Parathyroid adenoma (tissue), 2 donors: ENCODE data around the gene MEX3C.

Experiments used
- H2AFZ ChIP-seq: fragments of 300-600 bp; sonication (generic); one replicate; pipeline ENCODE4 v1.7.0; 2017; ENCODE audit warnings: antibody characterized with exemption, mild to moderate bottlenecking
- H3K27ac ChIP-seq: fragments of 300-600 bp; sonication (generic); one replicate; pipeline ENCODE4 v1.7.0; 2017
- H3K27me3 ChIP-seq: fragments of 300-600 bp; sonication (generic); one replicate; pipeline ENCODE4 v1.7.0; 2017; ENCODE audit warnings: low read length; ENCODE audit not compliant: control insufficient read depth, insufficient read depth
- H3K36me3 ChIP-seq: fragments of 300-600 bp; sonication (generic); one replicate; pipeline ENCODE4 v1.7.0; 2017; ENCODE audit warnings: low read length; ENCODE audit not compliant: control insufficient read depth, insufficient read depth
- H3K4me1 ChIP-seq: fragments of 300-600 bp; sonication (generic); one replicate; pipeline ENCODE4 v1.7.0; 2017; ENCODE audit warnings: control low read depth
- H3K4me2 ChIP-seq: fragments of 300-600 bp; sonication (generic); one replicate; pipeline ENCODE4 v1.7.0; 2017; ENCODE audit warnings: low read length
- H3K4me3 ChIP-seq: fragments of 300-600 bp; sonication (generic); one replicate; pipeline ENCODE4 v1.7.0; 2017; ENCODE audit warnings: low read depth, low read length
- H3K79me2 ChIP-seq: fragments of 300-600 bp; sonication (generic); one replicate; pipeline ENCODE4 v1.7.0; 2017; ENCODE audit warnings: control low read depth
- H3K9ac ChIP-seq: fragments of 300-600 bp; sonication (generic); one replicate; pipeline ENCODE4 v1.7.0; 2017; ENCODE audit warnings: mild to moderate bottlenecking
- H3K9me3 ChIP-seq: fragments of 300-600 bp; sonication (generic); one replicate; pipeline ENCODE4 v1.7.0; 2017; ENCODE audit warnings: low read length; ENCODE audit not compliant: control insufficient read depth
- TF ChIP-seq, protein P1 (sequence below): fragments of 300-600 bp; sonication (generic); IDR thresholded peaks from one replicate; pipeline ENCODE4 v1.7.0; 2017; ENCODE audit warnings: antibody characterized with exemption, mild to moderate bottlenecking
- donor health status: primary hyperparathyroidism.

The MEX3C gene

DNA sequence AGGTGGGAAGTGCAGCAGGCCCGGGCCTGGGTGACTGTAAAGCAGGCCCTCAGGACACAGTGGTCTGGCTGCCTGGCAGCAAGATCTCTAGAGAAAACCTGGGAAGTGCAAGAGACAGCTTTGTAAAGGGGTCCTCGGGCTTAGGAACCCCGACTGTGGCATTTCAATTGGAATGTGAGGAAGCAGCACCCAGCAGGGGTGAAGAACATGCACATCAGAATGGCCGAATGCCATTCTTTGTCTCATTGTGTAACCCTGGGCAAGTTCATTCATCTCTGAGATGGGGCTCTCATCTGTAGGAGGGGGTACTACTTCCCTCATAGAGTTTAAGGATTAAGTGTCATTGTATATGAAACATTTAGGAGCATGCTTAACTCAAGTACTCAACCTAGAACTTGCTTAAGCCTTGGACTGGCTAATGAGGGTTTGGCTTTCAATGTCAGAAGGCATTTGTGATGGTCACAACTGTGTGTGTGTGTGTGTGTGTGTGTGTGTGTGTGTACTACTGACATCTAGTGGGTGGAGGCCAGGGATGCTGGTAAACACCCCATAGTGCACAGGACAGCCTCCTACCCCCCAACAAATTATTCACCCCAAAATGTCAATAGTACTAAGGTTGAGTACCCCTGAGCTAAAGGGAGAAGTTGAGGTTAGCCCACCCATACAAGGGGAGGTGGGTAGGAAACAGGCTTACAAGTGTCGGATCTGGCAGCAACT is 29.3 kb downstream of the MEX3C start:
- Histone ChIP-seq H3K36me3 (no peaks in the 10 kb centered on the region), H3K4me1 (no peaks in the 10 kb centered on the region), H2AFZ (no peak overlapping the region), H3K27ac (no peak overlapping the region), H3K79me2 (no peaks in the 10 kb centered on the region), H3K9me3 (no peaks in the 10 kb centered on the region), H3K9ac (no peak overlapping the region), H3K4me2 (no peak overlapping the region), H3K4me3 (no peak overlapping the region), H3K27me3 (no peaks in the 10 kb centered on the region)
- TF ChIP-seq, protein P1, sequence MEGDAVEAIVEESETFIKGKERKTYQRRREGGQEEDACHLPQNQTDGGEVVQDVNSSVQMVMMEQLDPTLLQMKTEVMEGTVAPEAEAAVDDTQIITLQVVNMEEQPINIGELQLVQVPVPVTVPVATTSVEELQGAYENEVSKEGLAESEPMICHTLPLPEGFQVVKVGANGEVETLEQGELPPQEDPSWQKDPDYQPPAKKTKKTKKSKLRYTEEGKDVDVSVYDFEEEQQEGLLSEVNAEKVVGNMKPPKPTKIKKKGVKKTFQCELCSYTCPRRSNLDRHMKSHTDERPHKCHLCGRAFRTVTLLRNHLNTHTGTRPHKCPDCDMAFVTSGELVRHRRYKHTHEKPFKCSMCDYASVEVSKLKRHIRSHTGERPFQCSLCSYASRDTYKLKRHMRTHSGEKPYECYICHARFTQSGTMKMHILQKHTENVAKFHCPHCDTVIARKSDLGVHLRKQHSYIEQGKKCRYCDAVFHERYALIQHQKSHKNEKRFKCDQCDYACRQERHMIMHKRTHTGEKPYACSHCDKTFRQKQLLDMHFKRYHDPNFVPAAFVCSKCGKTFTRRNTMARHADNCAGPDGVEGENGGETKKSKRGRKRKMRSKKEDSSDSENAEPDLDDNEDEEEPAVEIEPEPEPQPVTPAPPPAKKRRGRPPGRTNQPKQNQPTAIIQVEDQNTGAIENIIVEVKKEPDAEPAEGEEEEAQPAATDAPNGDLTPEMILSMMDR, result no peak

- Histone ChIP-seq H2AFZ (no peak overlapping the region), H3K27me3 (no peaks in the 10 kb centered on the region), H3K4me1 (no peaks in the 10 kb centered on the region), H3K27ac (no peak overlapping the region), H3K4me2 (no peak overlapping the region), H3K4me3 (no peak overlapping the region), H3K36me3 (no peaks in the 10 kb centered on the region), H3K9ac (no peak overlapping the region), H3K9me3 (no peaks in the 10 kb centered on the region), H3K79me2 (no peaks in the 10 kb centered on the region)
- TF ChIP-seq, protein P1, result no peak
Measured at GRCh38 chr18:51165296-51165695, 32.2 kb downstream of the MEX3C start.

GRCh38 chr18:51164761-51165281 is 32.7 kb downstream of the MEX3C start:
- TF ChIP-seq, protein P1, result no peak
- H3K9ac ChIP-seq, result no peak overlapping the region
- H3K79me2 ChIP-seq, result no peaks in the 10 kb centered on the region
- H3K4me3 ChIP-seq, result no peak overlapping the region
- H3K9me3 ChIP-seq, result no peaks in the 10 kb centered on the region
- H3K27me3 ChIP-seq, result no peaks in the 10 kb centered on the region
- H3K4me1 ChIP-seq, result no peaks in the 10 kb centered on the region
- no peaks in the 10 kb centered on the region for H3K36me3 ChIP-seq
- no peak overlapping the region for H3K27ac ChIP-seq
- H3K4me2 ChIP-seq, result no peak overlapping the region
- no peak overlapping the region for H2AFZ ChIP-seq

- Histone ChIP-seq H3K79me2 (no peaks in the 10 kb centered on the region), H3K27ac (no peak overlapping the region), H3K9me3 (no peaks in the 10 kb centered on the region), H3K9ac (no peak overlapping the region), H3K27me3 (no peaks in the 10 kb centered on the region), H3K4me1 (no peaks in the 10 kb centered on the region), H3K4me2 (no peak overlapping the region), H3K4me3 (no peak overlapping the region), H3K36me3 (no peaks in the 10 kb centered on the region), H2AFZ (no peak overlapping the region)
- TF ChIP-seq, protein P1, result no peak
Measured at GRCh38 chr18:51164342-51164741, 33.1 kb downstream of the MEX3C start.

- H3K36me3 ChIP-seq, result no peaks in the 10 kb centered on the region
- TF ChIP-seq, protein P1, result no peak
- H3K27me3 ChIP-seq, result no peaks in the 10 kb centered on the region
- no peak overlapping the region for H3K9ac ChIP-seq
- H2AFZ ChIP-seq, result no peak overlapping the region
- H3K27ac ChIP-seq, result no peak overlapping the region
- peaks cover 3% of the 10 kb centered on the region for H3K4me1 ChIP-seq
- H3K4me3 ChIP-seq, result no peak overlapping the region
- no peaks in the 10 kb centered on the region for H3K79me2 ChIP-seq
- H3K9me3 ChIP-seq, result no peaks in the 10 kb centered on the region
- no peak overlapping the region for H3K4me2 ChIP-seq
Measured at GRCh38 chr18:51163543-51163942, 33.9 kb downstream of the MEX3C start.
